ENCODE results near the gene DENND2D.

GRCh38 chr1:111222308-111223125 is 22.1 kb upstream of the DENND2D start:
- TF ChIP-seq CTCF (IDR thresholded peaks at IDR 0.05) = peak; percentile 79 to 95 (median 90)
- TF ChIP-seq POLR2A (IDR thresholded peaks at IDR 0.05) = no peak
